DMS114 treated with DMSO at 0.1 percent for 48 hours (cell line): ENCODE data around the gene NTM.

Experiments used
- DNase-seq: peaks from one replicate; lab custom pipeline; 2025; ENCODE audit not compliant: unreplicated experiment; lab: John Stamatoyannopoulos, UW

NTM gene

GRCh38 chr11:131540676-131541075, 170.3 kb downstream of the NTM start:
- no peak for DNase-seq

- no peak for DNase-seq
Observed at GRCh38 chr11:131543389-131544025, 173.1 kb downstream of the NTM start.

- no peak for DNase-seq
Observed at GRCh38 chr11:131544591-131544990, 174.2 kb downstream of the NTM start.

- no peak for DNase-seq
Observed at GRCh38 chr11:131546218-131546895, 175.9 kb downstream of the NTM start.

- DNase-seq = no peak
Observed at GRCh38 chr11:131549099-131549498, 178.7 kb downstream of the NTM start.

- DNase-seq = no peak
Observed at GRCh38 chr11:131549770-131550169, 179.4 kb downstream of the NTM start.

- DNase-seq = no peak
Observed at GRCh38 chr11:131560287-131560686, 189.9 kb downstream of the NTM start.

GRCh38 chr11:131561501-131561900, 191.1 kb downstream of the NTM start:
- no peak for DNase-seq

- DNase-seq = no peak
Observed at GRCh38 chr11:131561972-131562371, 191.6 kb downstream of the NTM start.

GRCh38 chr11:131568318-131568717, 197.9 kb downstream of the NTM start:
- no peak for DNase-seq

GRCh38 chr11:131571571-131571970, 201.2 kb downstream of the NTM start:
- DNase-seq = no peak

- DNase-seq = no peak
Observed at GRCh38 chr11:131572423-131572822, 202.0 kb downstream of the NTM start.

- no peak for DNase-seq
Observed at GRCh38 chr11:131579932-131580387, 209.5 kb downstream of the NTM start.

GRCh38 chr11:131580476-131580875, 210.1 kb downstream of the NTM start:
- no peak for DNase-seq

- DNase-seq = no peak
Observed at GRCh38 chr11:131581046-131581445, 210.6 kb downstream of the NTM start.

GRCh38 chr11:131582021-131582525, 211.7 kb downstream of the NTM start:
- no peak for DNase-seq

- DNase-seq = no peak
Observed at GRCh38 chr11:131583421-131583820, 213.0 kb downstream of the NTM start.

- DNase-seq = no peak
Observed at GRCh38 chr11:131583938-131584337, 213.5 kb downstream of the NTM start.

- no peak for DNase-seq
Observed at GRCh38 chr11:131584785-131585592, 214.6 kb downstream of the NTM start.

GRCh38 chr11:131588057-131588456, 217.6 kb downstream of the NTM start:
- no peak for DNase-seq

GRCh38 chr11:131591051-131591461, 220.6 kb downstream of the NTM start:
- no peak for DNase-seq

GRCh38 chr11:131592152-131592551, 221.7 kb downstream of the NTM start:
- no peak for DNase-seq
